Esophagus (tissue), 2 donors: ENCODE results near the gene CHEK2. TPM values are rescaled to one million over a fixed set of nuclear protein-coding genes. Genes with fewer than 3 reads are reported as not detected.
A peak's percentile ranks its signal among the peaks of the same experiment; 100 is the strongest.
"Not testable (repeated sequence)": the region's sequence is repeated elsewhere in the genome, so short reads cannot be mapped to it uniquely, and the experiment has no call there.

Experiments used
- H3K27ac ChIP-seq, 2 donors: one replicate each; pipeline ENCODE4 v1.5.1; 2013; ENCODE audit warnings: low read depth in 2 of 2, mild to moderate bottlenecking in 2 of 2, inconsistent platforms in 1 of 2, low read length in 1 of 2, moderate library complexity in 1 of 2
- H3K27me3 ChIP-seq, 2 donors: one replicate each; pipeline ENCODE4 v1.6.1; 2013; ENCODE audit warnings: low read length in 2 of 2, control low read depth in 1 of 2, mild to moderate bottlenecking in 1 of 2; ENCODE audit not compliant: insufficient read depth in 2 of 2, control insufficient read depth in 1 of 2
- H3K36me3 ChIP-seq, 2 donors: one replicate each; pipeline ENCODE4 v1.6.1; 2013; ENCODE audit warnings: low read length in 1 of 2; ENCODE audit not compliant: control insufficient read depth in 2 of 2, insufficient read depth in 2 of 2
- H3K4me1 ChIP-seq, 2 donors: one replicate each; pipeline ENCODE4 v1.6.1; 2013; ENCODE audit warnings: low read length in 1 of 2; ENCODE audit not compliant: control insufficient read depth in 2 of 2, insufficient read depth in 2 of 2
- H3K4me3 ChIP-seq, 2 donors: one replicate each; pipeline ENCODE4 v1.5.1; 2013; ENCODE audit warnings: low read length in 2 of 2, mild to moderate bottlenecking in 2 of 2, low read depth in 1 of 2, moderate library complexity in 1 of 2
- H3K9me3 ChIP-seq, 2 donors: one replicate each; pipeline ENCODE4 v1.6.1; 2013; ENCODE audit warnings: mild to moderate bottlenecking in 2 of 2, low read depth in 1 of 2, low read length in 1 of 2, moderate library complexity in 1 of 2; ENCODE audit not compliant: control insufficient read depth in 2 of 2, insufficient read depth in 1 of 2
- WGBS, 2 donors: extraction: QIAGEN DNeasy Blood & Tissue Kit; methylation state at CpG; one replicate each; pipeline ENCODE4 v1.1.7; 2013; 5-methylcytosine and 5-hydroxymethylcytosine counted together
- polyA plus RNA-seq, 2 donors: library from polyadenylated mRNA; stranded (reverse); fragments of 200-250 nt; gene quantifications; one replicate each; pipeline ENCODE4 v1.2.3, GENCODE V29; 2013
- donor health status: healthy with polysubstance abuse.
- donor health status: Bipolar disorder and iron deficiency.

CHEK2 gene
- polyA plus RNA-seq, 2 donors, result 11.2 to 14.8 TPM

GRCh38 chr22:28743852-28744251, 2.2 kb upstream of the CHEK2 start:
- no peaks in the 10 kb centered on the region for H3K4me1 ChIP-seq
- H3K27ac ChIP-seq, result no peak overlapping the region
- H3K27me3 ChIP-seq, result no peaks in the 10 kb centered on the region
- WGBS, 2 donors, result 88 to 96% methylated on average over 3 of the region's 3 CpGs
- no peaks in the 10 kb centered on the region for H3K9me3 ChIP-seq
- H3K36me3 ChIP-seq, result peaks cover 3 to 11% of the 10 kb centered on the region in 2 donors
- no peak overlapping the region for H3K4me3 ChIP-seq

GRCh38 chr22:28742562-28742962, 942 bp upstream of the CHEK2 start:
- peaks cover 3 to 9% of the 10 kb centered on the region in 2 donors for H3K36me3 ChIP-seq
- H3K27ac ChIP-seq, result peak overlapping the region; percentile 92 to 95
- H3K9me3 ChIP-seq, result no peaks in the 10 kb centered on the region
- WGBS, 2 donors, result 2% methylated on average over 10 of the region's 10 CpGs
- H3K4me1 ChIP-seq, result no peaks in the 10 kb centered on the region
- H3K4me3 ChIP-seq, result peak overlapping the region; percentile 73 to 76
- no peaks in the 10 kb centered on the region for H3K27me3 ChIP-seq

- Histone ChIP-seq H3K4me3 (peak overlapping the region; percentile 73 to 76), H3K4me1 (no peaks in the 10 kb centered on the region), H3K27ac (peak overlapping the region in 1 of 2 donors; percentile 56), H3K9me3 (no peaks in the 10 kb centered on the region), H3K27me3 (no peaks in the 10 kb centered on the region), H3K36me3 (peaks cover 3 to 5% of the 10 kb centered on the region in 2 donors)
- 5 to 9% methylated on average over 18 of the region's 18 CpGs for WGBS, 2 donors
Observed at GRCh38 chr22:28741200-28741784, 328 bp downstream of the CHEK2 start.

- not testable (repeated sequence) for H3K9me3 ChIP-seq, H3K27ac ChIP-seq, H3K4me1 ChIP-seq, H3K27me3 ChIP-seq, H3K36me3 ChIP-seq, H3K4me3 ChIP-seq
- 87% methylated on average over 8 of the region's 8 CpGs for WGBS, 2 donors
Observed at GRCh38 chr22:28738876-28739275, 2.7 kb downstream of the CHEK2 start.

- Histone ChIP-seq H3K27me3 (no peaks in the 10 kb centered on the region), H3K36me3 (no peaks in the 10 kb centered on the region), H3K4me1 (no peaks in the 10 kb centered on the region), H3K4me3 (no peak overlapping the region), H3K27ac (no peak overlapping the region), H3K9me3 (no peaks in the 10 kb centered on the region)
- WGBS, 2 donors, result 73 to 92% methylated on average over 3 of the region's 3 CpGs
Observed at GRCh38 chr22:28737701-28738100, 3.9 kb downstream of the CHEK2 start.

- Histone ChIP-seq H3K27me3 (no peaks in the 10 kb centered on the region), H3K36me3 (no peaks in the 10 kb centered on the region), H3K9me3 (no peaks in the 10 kb centered on the region), H3K27ac (no peak overlapping the region), H3K4me1 (no peaks in the 10 kb centered on the region), H3K4me3 (no peak overlapping the region)
- WGBS, 2 donors, result 79 to 83% methylated on average over 7 of the region's 7 CpGs
Observed at GRCh38 chr22:28736301-28737155, 5.1 kb downstream of the CHEK2 start.

- Histone ChIP-seq H3K36me3 (no peaks in the 10 kb centered on the region), H3K4me1 (no peaks in the 10 kb centered on the region), H3K27ac (no peak overlapping the region), H3K9me3 (no peaks in the 10 kb centered on the region), H3K27me3 (no peaks in the 10 kb centered on the region), H3K4me3 (no peak overlapping the region)
- WGBS, 2 donors, result 75 to 84% methylated on average over 6 of the region's 6 CpGs
Observed at GRCh38 chr22:28734393-28734792, 7.2 kb downstream of the CHEK2 start.

- Histone ChIP-seq H3K9me3 (no peaks in the 10 kb centered on the region), H3K4me3 (no peak overlapping the region), H3K4me1 (no peaks in the 10 kb centered on the region), H3K36me3 (no peaks in the 10 kb centered on the region), H3K27me3 (no peaks in the 10 kb centered on the region), H3K27ac (no peak overlapping the region)
- WGBS, 2 donors, result 91 to 98% methylated on average over 3 of the region's 3 CpGs
Observed at GRCh38 chr22:28730179-28730578, 11.4 kb downstream of the CHEK2 start.

- Histone ChIP-seq H3K36me3 (no peaks in the 10 kb centered on the region), H3K9me3 (no peaks in the 10 kb centered on the region), H3K4me1 (no peaks in the 10 kb centered on the region), H3K27ac (no peak overlapping the region), H3K27me3 (no peaks in the 10 kb centered on the region), H3K4me3 (no peak overlapping the region)
- 90 to 96% methylated on average over 10 of the region's 10 CpGs for WGBS, 2 donors
Observed at GRCh38 chr22:28728621-28729313, 12.9 kb downstream of the CHEK2 start.
